Large intestine (tissue), 3 donors: ENCODE data around the gene ANTXR2. TPM values are rescaled to one million over a fixed set of nuclear protein-coding genes. Genes with fewer than 3 reads are reported as not detected.

ENCODE experiments used
- DNase-seq, 2 donors: peaks; one replicate each; pipeline versions ENCODE4 v3.0.0 to v3.0.0-alpha.2; 2013
- H3K27ac ChIP-seq: one replicate; pipeline ENCODE4 v1.5.1; 2013; ENCODE audit warnings: low read length
- H3K27me3 ChIP-seq: 2 replicates; pipeline ENCODE4 v1.6.1; 2013; ENCODE audit warnings: low read length; ENCODE audit not compliant: control insufficient read depth, insufficient read depth
- H3K36me3 ChIP-seq: 2 replicates; pipeline ENCODE4 v1.6.1; 2013; ENCODE audit warnings: low read length; ENCODE audit not compliant: control insufficient read depth, insufficient read depth
- H3K4me1 ChIP-seq: one replicate; pipeline ENCODE4 v1.6.1; 2013; ENCODE audit warnings: low read length; ENCODE audit not compliant: control insufficient read depth, insufficient read depth
- H3K4me3 ChIP-seq: one replicate; pipeline ENCODE4 v1.5.1; 2013; ENCODE audit warnings: low read length
- H3K9me3 ChIP-seq: one replicate; pipeline ENCODE4 v1.6.1; 2013; ENCODE audit warnings: mild to moderate bottlenecking, low read depth, low read length, moderate library complexity; ENCODE audit not compliant: control insufficient read depth
- WGBS: methylation state at CpG from one replicate; pipeline ENCODE4 v1.1.5; 2013; ENCODE audit warnings: low lambda C conversion rate; ENCODE audit not compliant: insufficient coverage; 5-methylcytosine and 5-hydroxymethylcytosine counted together
- polyA plus RNA-seq: library from polyadenylated mRNA; unstranded; fragments of 120-200 nt; gene quantifications from one replicate; pipeline ENCODE4 v1.2.1, GENCODE V29; 2013

ANTXR2 gene
- polyA plus RNA-seq, 1 donor: 36.3 TPM

GRCh38 chr4:80049813-80050534 lies 23.1 kb downstream of the ANTXR2 start:
- H3K4me1 ChIP-seq: no peaks in the 10 kb centered on the region
- H3K27me3 ChIP-seq: no peaks in the 10 kb centered on the region
- no peak for DNase-seq
- no peak overlapping the region for H3K4me3 ChIP-seq
- no peaks in the 10 kb centered on the region for H3K9me3 ChIP-seq
- H3K36me3 ChIP-seq: peaks cover 4% of the 10 kb centered on the region
- H3K27ac ChIP-seq: no peak overlapping the region
- WGBS: 83% methylated on average over 1 of the region's 7 CpGs

DNA sequence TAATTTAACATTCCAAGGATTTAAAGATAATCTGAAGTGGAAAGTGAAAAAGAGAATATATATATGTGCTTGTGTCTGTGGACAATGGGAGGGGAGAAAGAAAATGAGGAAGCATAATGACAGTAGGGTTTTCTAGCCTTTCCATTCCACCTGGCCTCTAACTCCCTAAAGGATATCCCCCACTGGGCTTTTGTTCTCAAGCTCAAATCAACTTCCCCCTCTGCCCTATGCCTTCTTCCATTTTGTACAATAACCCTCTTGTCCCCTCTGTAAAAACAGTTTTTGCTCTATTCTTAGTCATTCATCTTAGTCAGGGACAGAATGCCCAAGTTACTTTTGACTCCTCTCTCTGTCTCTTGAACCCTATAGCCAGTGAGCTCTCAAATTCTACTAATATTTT lies 23.6 kb downstream of the ANTXR2 start:
- Histone ChIP-seq H3K4me3 (no peak overlapping the region), H3K36me3 (peaks cover 4% of the 10 kb centered on the region), H3K27ac (no peak overlapping the region), H3K9me3 (no peaks in the 10 kb centered on the region), H3K27me3 (no peaks in the 10 kb centered on the region), H3K4me1 (no peaks in the 10 kb centered on the region)
- no peak for DNase-seq

DNA sequence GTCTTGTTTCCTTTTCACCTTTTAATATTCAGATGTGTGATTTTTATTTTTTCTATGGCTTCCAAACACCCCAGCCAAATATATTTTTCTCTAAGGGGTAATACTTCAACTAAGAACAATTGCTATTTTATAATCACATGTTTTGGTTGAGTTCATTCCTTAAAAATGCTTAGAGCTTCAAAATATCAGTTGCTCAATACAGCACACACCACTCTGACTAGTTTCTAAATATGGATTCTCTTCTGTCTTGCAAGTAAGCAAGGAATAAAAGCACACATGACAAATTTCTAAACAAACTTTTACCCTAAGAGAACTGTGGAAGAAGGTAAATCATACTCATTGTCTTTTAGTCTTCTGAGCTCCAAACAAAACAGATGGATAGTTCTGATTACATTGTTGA lies 27.2 kb downstream of the ANTXR2 start:
- H3K27me3 ChIP-seq: no peaks in the 10 kb centered on the region
- no peak for DNase-seq
- H3K9me3 ChIP-seq: no peaks in the 10 kb centered on the region
- H3K4me1 ChIP-seq: no peaks in the 10 kb centered on the region
- H3K4me3 ChIP-seq: no peak overlapping the region
- H3K36me3 ChIP-seq: peaks cover 4% of the 10 kb centered on the region
- H3K27ac ChIP-seq: no peak overlapping the region

DNA sequence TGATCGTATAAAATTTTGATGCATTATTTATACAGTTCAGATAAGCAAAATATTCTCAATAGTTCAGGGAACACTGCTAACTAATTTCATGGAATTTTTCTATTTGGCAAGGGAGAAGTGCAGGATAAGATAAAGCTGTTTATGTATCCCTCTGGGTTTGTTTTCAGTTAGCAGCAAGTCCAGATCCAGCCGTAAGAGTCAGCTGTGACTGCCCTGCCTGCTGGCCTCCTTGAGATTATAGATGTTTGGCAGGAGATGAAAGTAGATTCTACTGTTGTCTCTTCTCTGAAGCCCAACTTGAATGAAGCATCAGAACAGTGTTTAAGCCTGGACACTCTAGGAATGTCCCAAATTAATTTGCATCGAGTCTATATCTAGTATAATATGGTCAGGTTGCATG lies 29.5 kb downstream of the ANTXR2 start:
- Histone ChIP-seq H3K4me1 (no peaks in the 10 kb centered on the region), H3K36me3 (peaks cover 4% of the 10 kb centered on the region), H3K9me3 (no peaks in the 10 kb centered on the region), H3K27me3 (no peaks in the 10 kb centered on the region), H3K27ac (no peak overlapping the region), H3K4me3 (no peak overlapping the region)
- WGBS: 80% methylated on average over 1 of the region's 3 CpGs
- no peak for DNase-seq

- WGBS: 100% methylated on average over 1 of the region's 2 CpGs
- H3K27ac ChIP-seq: no peak overlapping the region
Measured at GRCh38 chr4:80042821-80043220, 30.2 kb downstream of the ANTXR2 start.

DNA sequence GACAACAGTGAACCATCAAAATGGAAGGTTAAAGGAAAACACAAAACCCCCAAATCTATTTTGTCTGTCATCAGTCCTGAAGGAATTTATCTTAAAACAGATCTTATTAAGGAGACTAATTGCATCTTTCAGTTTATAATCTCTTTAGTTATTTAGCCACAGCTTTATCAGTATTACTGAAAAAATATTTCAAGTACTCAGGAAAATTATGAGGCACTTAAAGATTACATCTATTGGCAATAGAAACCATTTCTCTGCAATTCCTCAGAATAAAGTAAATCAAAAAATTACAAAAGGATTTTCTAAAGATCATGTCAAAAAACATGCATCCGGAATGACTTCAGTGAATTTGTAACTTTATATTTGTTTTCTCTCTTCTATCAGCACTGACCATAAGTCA lies 35.2 kb downstream of the ANTXR2 start:
- Histone ChIP-seq H3K36me3 (peaks cover 5% of the 10 kb centered on the region), H3K27me3 (no peaks in the 10 kb centered on the region), H3K9me3 (no peaks in the 10 kb centered on the region), H3K27ac (no peak overlapping the region), H3K4me1 (peaks cover 13% of the 10 kb centered on the region), H3K4me3 (no peak overlapping the region)
- no peak for DNase-seq
- 100% methylated on average over 1 of the region's 1 CpG for WGBS

More at GRCh38 chr4:80042821-80043220, 30.2 kb downstream of the ANTXR2 start:
- DNase-seq: no peak
- H3K4me3 ChIP-seq: no peak overlapping the region
- no peaks in the 10 kb centered on the region for H3K4me1 ChIP-seq
- H3K36me3 ChIP-seq: peaks cover 4% of the 10 kb centered on the region
- H3K9me3 ChIP-seq: no peaks in the 10 kb centered on the region
- no peaks in the 10 kb centered on the region for H3K27me3 ChIP-seq

DNA sequence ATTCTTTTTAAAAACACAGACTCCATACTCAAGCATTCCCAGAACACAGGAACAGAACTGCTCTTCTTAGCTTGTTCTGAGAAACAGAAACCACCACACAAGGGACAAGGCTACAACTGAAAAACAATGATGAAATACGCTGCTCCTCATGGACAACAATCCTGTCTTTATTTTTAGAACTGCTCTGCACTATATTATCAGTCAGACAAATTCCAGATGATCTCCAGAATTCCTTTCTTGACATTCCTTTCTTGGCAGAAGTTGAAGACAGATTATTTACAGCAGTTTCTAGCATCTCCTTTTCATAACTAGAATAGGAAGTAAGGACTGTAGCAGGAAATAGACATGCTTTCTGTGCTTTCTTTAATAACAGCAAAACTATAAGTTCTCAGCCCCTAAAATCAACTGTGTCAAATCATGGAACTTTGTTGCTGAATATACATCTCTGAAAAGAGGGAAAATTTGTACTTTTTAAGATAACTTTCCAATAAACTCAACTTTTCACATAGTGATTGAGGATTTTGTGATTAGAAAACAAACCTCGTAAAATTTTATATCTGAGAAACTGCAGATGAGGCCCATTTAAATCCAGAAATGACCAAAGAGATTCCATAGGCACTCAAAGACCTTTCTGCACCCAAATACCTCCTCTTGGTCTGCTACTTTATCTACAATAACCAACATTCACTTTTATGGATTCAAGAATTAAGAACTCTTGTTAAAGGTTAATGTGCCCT lies 35.9 kb downstream of the ANTXR2 start:
- no peak overlapping the region for H3K4me3 ChIP-seq
- H3K36me3 ChIP-seq: peaks cover 5% of the 10 kb centered on the region
- WGBS: 80% methylated on average over 1 of the region's 2 CpGs
- peaks cover 13% of the 10 kb centered on the region for H3K4me1 ChIP-seq
- DNase-seq: peak; percentile 19 to 55
- H3K27ac ChIP-seq: peak overlapping the region; percentile 52
- no peaks in the 10 kb centered on the region for H3K27me3 ChIP-seq
- H3K9me3 ChIP-seq: no peaks in the 10 kb centered on the region

- H3K27me3 ChIP-seq: no peaks in the 10 kb centered on the region
- DNase-seq: no peak
- peaks cover 13% of the 10 kb centered on the region for H3K4me1 ChIP-seq
- WGBS: no CpG with 5 or more reads among the region's 7 CpGs
- H3K4me3 ChIP-seq: no peak overlapping the region
- H3K27ac ChIP-seq: peak overlapping the region; percentile 52
- H3K36me3 ChIP-seq: peaks cover 4% of the 10 kb centered on the region
- H3K9me3 ChIP-seq: no peaks in the 10 kb centered on the region
Measured at GRCh38 chr4:80036306-80036705, 36.7 kb downstream of the ANTXR2 start.

DNA sequence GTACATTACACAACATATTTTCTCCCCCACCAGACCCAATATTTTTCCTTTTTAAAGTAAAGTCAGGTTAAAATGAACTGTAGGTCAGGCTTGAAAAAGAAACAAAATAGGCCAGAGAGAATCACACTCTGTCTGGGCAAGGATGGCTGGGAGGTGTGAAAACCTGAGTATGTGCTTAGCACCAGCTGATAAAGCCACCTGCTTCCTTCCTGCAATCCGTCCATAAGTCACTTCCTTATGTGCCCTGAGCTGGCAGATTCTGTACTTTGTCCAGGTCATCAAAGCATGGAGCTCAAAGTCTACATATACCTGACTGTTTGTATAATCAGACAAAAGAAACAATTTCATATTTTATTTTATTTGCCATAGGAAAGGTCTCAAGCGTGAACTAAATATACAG lies 37.7 kb downstream of the ANTXR2 start:
- DNase-seq: peak; percentile 87 to 92
- WGBS: 50% methylated on average over 1 of the region's 2 CpGs
- no peaks in the 10 kb centered on the region for H3K9me3 ChIP-seq
- peaks cover 4% of the 10 kb centered on the region for H3K36me3 ChIP-seq
- peak overlapping the region; percentile 65 for H3K27ac ChIP-seq
- H3K27me3 ChIP-seq: no peaks in the 10 kb centered on the region
- peaks cover 13% of the 10 kb centered on the region for H3K4me1 ChIP-seq
- H3K4me3 ChIP-seq: no peak overlapping the region

DNA sequence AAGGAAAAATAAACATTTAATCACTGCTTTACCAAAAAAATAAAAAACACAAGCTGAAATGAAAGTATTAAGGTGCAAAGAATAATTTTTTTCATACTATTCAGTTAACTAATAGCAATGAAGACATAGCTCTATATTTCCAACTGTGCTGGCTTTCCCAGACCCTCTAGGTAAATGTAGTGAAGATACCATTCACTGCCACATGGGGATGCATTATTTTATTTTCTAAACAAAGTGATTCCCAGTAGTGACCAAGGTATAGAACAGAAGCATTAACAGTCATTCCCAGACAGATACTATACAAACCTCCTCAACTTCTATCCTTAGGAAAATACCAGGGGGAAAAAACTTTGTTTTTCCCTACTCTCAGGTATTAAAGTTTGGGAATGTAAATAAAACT lies 39.4 kb downstream of the ANTXR2 start:
- H3K36me3 ChIP-seq: peaks cover 4% of the 10 kb centered on the region
- H3K4me1 ChIP-seq: peaks cover 13% of the 10 kb centered on the region
- no peak overlapping the region for H3K27ac ChIP-seq
- no peak for DNase-seq
- H3K4me3 ChIP-seq: no peak overlapping the region
- H3K9me3 ChIP-seq: no peaks in the 10 kb centered on the region
- H3K27me3 ChIP-seq: no peaks in the 10 kb centered on the region

DNA sequence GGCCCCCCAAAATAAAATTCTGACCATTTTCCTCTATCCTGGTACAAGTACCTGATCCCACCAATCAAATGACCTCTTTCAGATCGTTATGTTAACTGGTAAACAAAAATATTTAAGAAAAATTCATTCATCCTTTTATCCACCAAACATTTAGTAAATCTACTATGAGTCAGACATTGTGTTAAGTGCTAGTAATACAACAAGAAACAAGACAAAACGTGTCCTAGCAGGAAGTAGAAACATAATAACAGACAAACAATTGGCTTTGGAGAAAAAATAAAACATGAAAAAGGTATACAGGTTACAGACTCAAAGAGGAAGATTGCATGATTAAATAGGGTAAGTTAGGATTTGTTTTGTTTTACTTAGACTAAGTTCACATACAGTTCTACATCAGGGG lies 43.7 kb downstream of the ANTXR2 start:
- no peak overlapping the region for H3K27ac ChIP-seq
- no peak for DNase-seq
- no peaks in the 10 kb centered on the region for H3K9me3 ChIP-seq
- H3K27me3 ChIP-seq: no peaks in the 10 kb centered on the region
- no peak overlapping the region for H3K4me3 ChIP-seq
- 81% methylated on average over 2 of the region's 2 CpGs for WGBS
- H3K4me1 ChIP-seq: no peaks in the 10 kb centered on the region
- peaks cover 9% of the 10 kb centered on the region for H3K36me3 ChIP-seq
